BLaER1 (cell line): ENCODE measurements around the gene INAFM2.

ENCODE experiments used
- H3K27ac ChIP-seq: shearing (Covaris generic); formaldehyde crosslinking; 2 replicates; pipeline ENCODE4 v1.8.1; 2022
- H3K27me3 ChIP-seq: shearing (Covaris generic); formaldehyde crosslinking; 2 replicates; pipeline ENCODE4 v1.8.1; 2022
- H3K36me3 ChIP-seq: shearing (Covaris generic); formaldehyde crosslinking; 2 replicates; pipeline ENCODE4 v1.8.1; 2022
- H3K4me1 ChIP-seq: shearing (Covaris generic); formaldehyde crosslinking; 2 replicates; pipeline ENCODE4 v1.8.1; 2022
- H3K4me2 ChIP-seq: shearing (Covaris generic); formaldehyde crosslinking; 2 replicates; pipeline ENCODE4 v1.8.1; 2022
- H3K4me3 ChIP-seq: shearing (Covaris generic); formaldehyde crosslinking; 2 replicates; pipeline ENCODE4 v1.8.1; 2022
- H3K9ac ChIP-seq: shearing (Covaris generic); formaldehyde crosslinking; 2 replicates; pipeline ENCODE4 v1.8.1; 2022
- H3K9me3 ChIP-seq: shearing (Covaris generic); formaldehyde crosslinking; 2 replicates; pipeline ENCODE4 v1.8.1; 2022
- H4K20me1 ChIP-seq: shearing (Covaris generic); formaldehyde crosslinking; 2 replicates; pipeline ENCODE4 v1.8.1; 2022
- Cebpa-rat ChIP-seq: shearing (Covaris generic); IDR thresholded peaks from 2 replicates; pipeline ENCODE4 v1.8.1; 2022

INAFM2 gene

GRCh38 chr15:40366457-40367370 lies 43.2 kb downstream of the INAFM2 start:
- no peak for TF ChIP-seq Cebpa-rat
- Histone ChIP-seq H3K36me3 (no peaks in the 10 kb centered on the region), H4K20me1 (peaks cover 10% of the 10 kb centered on the region), H3K9ac (0 out of 2 replicates have a peak overlapping the region, but pooled peaks have one; percentile 67), H3K4me1 (peaks cover 25% of the 10 kb centered on the region), H3K27me3 (no peaks in the 10 kb centered on the region), H3K4me3 (peak overlapping the region; percentile 67), H3K4me2 (peak overlapping the region; percentile 97), H3K9me3 (no peaks in the 10 kb centered on the region), H3K27ac (peak overlapping the region; percentile 71; the same call in 1 of the 2 replicates)

- Histone ChIP-seq H3K27ac (peak overlapping the region; percentile 71), H3K4me2 (peak overlapping the region; percentile 97), H3K9me3 (no peaks in the 10 kb centered on the region), H3K4me3 (peak overlapping the region; percentile 67), H4K20me1 (0 out of 2 replicates have a peak, but pooled peaks cover 5% of the 10 kb centered on the region), H3K9ac (peak overlapping the region; percentile 67), H3K27me3 (no peaks in the 10 kb centered on the region), H3K4me1 (peaks cover 25% of the 10 kb centered on the region), H3K36me3 (no peaks in the 10 kb centered on the region)
- TF ChIP-seq Cebpa-rat, result no peak
These were observed 43.8 kb downstream of the INAFM2 start for GRCh38 chr15:40367371-40367685.

GRCh38 chr15:40367686-40368611 lies 44.5 kb downstream of the INAFM2 start:
- H3K9ac ChIP-seq, result peak overlapping the region; percentile 67
- TF ChIP-seq Cebpa-rat, result no peak
- 0 out of 2 replicates have a peak, but pooled peaks cover 5% of the 10 kb centered on the region for H4K20me1 ChIP-seq
- no peaks in the 10 kb centered on the region for H3K27me3 ChIP-seq
- peaks cover 25% of the 10 kb centered on the region for H3K4me1 ChIP-seq
- H3K4me3 ChIP-seq, result peak overlapping the region; percentile 67
- no peaks in the 10 kb centered on the region for H3K9me3 ChIP-seq
- peak overlapping the region; percentile 97 for H3K4me2 ChIP-seq
- H3K36me3 ChIP-seq, result no peaks in the 10 kb centered on the region
- peak overlapping the region; percentile 71 for H3K27ac ChIP-seq

- no peaks in the 10 kb centered on the region for H3K27me3 ChIP-seq
- no peak overlapping the region for H3K9ac ChIP-seq
- H3K4me3 ChIP-seq, result no peak overlapping the region
- peak overlapping the region; percentile 71 for H3K27ac ChIP-seq
- H4K20me1 ChIP-seq, result no peaks in the 10 kb centered on the region
- no peaks in the 10 kb centered on the region for H3K9me3 ChIP-seq
- H3K4me1 ChIP-seq, result peaks cover 25% of the 10 kb centered on the region
- peak overlapping the region; percentile 97 for H3K4me2 ChIP-seq
- H3K36me3 ChIP-seq, result no peaks in the 10 kb centered on the region
- TF ChIP-seq Cebpa-rat, result no peak
These were observed 45.4 kb downstream of the INAFM2 start for GRCh38 chr15:40368719-40369473.

GRCh38 chr15:40369474-40369869 lies 46.0 kb downstream of the INAFM2 start:
- Histone ChIP-seq H4K20me1 (no peaks in the 10 kb centered on the region), H3K9ac (no peak overlapping the region), H3K4me1 (peaks cover 25% of the 10 kb centered on the region), H3K4me3 (no peak overlapping the region), H3K27me3 (no peaks in the 10 kb centered on the region), H3K4me2 (no peak overlapping the region), H3K27ac (no peak overlapping the region), H3K36me3 (no peaks in the 10 kb centered on the region), H3K9me3 (no peaks in the 10 kb centered on the region)
- TF ChIP-seq Cebpa-rat, result no peak

GRCh38 chr15:40369971-40370370 lies 46.5 kb downstream of the INAFM2 start:
- Histone ChIP-seq H3K9me3 (no peaks in the 10 kb centered on the region), H3K9ac (no peak overlapping the region), H3K4me1 (peaks cover 25% of the 10 kb centered on the region), H3K4me2 (no peak overlapping the region), H3K4me3 (no peak overlapping the region), H3K36me3 (no peaks in the 10 kb centered on the region), H4K20me1 (no peaks in the 10 kb centered on the region), H3K27me3 (no peaks in the 10 kb centered on the region), H3K27ac (no peak overlapping the region)
- no peak for TF ChIP-seq Cebpa-rat

GRCh38 chr15:40372981-40373380 lies 49.5 kb downstream of the INAFM2 start:
- no peak overlapping the region for H3K27ac ChIP-seq

More at GRCh38 chr15:40372981-40373380, 49.5 kb downstream of the INAFM2 start:
- H3K4me1 ChIP-seq, result peaks cover 15% of the 10 kb centered on the region
- no peak overlapping the region for H3K4me3 ChIP-seq
- H3K36me3 ChIP-seq, result no peaks in the 10 kb centered on the region
- TF ChIP-seq Cebpa-rat, result no peak
- H4K20me1 ChIP-seq, result no peaks in the 10 kb centered on the region
- H3K9ac ChIP-seq, result no peak overlapping the region
- H3K27me3 ChIP-seq, result no peaks in the 10 kb centered on the region
- no peak overlapping the region for H3K4me2 ChIP-seq
- no peaks in the 10 kb centered on the region for H3K9me3 ChIP-seq
